Measurements from ENCODE around the gene ZBTB8OS.

The ZBTB8OS gene

GRCh38 chr1:32611859-32612188 is 38.5 kb downstream of the ZBTB8OS start:
- no peak for DNase-seq (ENCODE audit: low spot score)

- DNase-seq (ENCODE audit: low spot score): no peak
Observed at GRCh38 chr1:32609180-32609579, 41.2 kb downstream of the ZBTB8OS start.

- DNase-seq (ENCODE audit: low spot score): no peak
Observed at GRCh38 chr1:32606565-32607371, 43.6 kb downstream of the ZBTB8OS start.

- no peak for DNase-seq (ENCODE audit: low spot score)
Observed at GRCh38 chr1:32605711-32606424, 44.5 kb downstream of the ZBTB8OS start.

- no peak for DNase-seq (ENCODE audit: low spot score)
Observed at GRCh38 chr1:32600034-32600433, 50.3 kb downstream of the ZBTB8OS start.

- DNase-seq (ENCODE audit: low spot score): no peak
Observed at GRCh38 chr1:32592943-32593342, 57.4 kb downstream of the ZBTB8OS start.

GRCh38 chr1:32580348-32581017 is 69.9 kb downstream of the ZBTB8OS start:
- no peak for DNase-seq (ENCODE audit: low spot score)
